ENCODE results near the gene KCTD1. TPM values are rescaled to one million over a fixed set of nuclear protein-coding genes. Genes with fewer than 3 reads are reported as not detected.

The KCTD1 gene
- total and polyA plus RNA-seq, 2 experiments from 2014 or later: 5.4 to 13.8 TPM

DNA sequence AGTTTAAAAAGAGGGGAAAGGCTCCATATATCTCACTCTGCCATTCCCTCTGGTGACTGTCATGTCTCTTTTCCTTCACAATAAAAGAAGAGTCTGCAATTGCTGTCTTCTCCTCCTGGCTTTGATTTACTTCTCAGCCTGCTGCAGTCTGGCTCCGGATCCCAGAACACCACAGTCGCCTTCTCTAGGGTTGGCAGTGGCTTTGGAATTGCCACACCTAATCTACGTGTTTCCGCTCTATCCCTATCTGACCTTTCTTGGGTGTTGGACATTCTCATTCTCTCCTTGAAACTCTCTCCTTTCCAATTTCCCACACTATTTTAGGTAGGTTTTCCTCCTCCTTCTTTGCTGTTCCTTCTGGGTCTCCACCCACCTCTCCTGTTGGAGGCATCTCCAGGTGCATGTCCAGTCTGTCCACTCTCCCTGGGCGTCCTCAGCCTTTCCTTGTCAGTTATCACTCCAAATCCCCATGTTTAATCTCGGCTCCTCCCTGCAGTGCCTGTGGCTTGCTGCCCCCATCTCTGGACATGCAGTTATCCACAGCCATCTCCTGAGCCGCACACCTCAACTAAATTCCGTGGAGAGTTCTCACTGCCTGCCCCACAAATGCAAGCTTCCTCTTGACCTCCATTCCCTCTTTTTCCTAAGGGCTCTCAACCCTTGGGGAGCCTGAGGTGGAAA lies 112.8 kb downstream of the KCTD1 start:
- Histone ChIP-seq H2AFZ (no peak overlapping the region), H3K4me2 (no peak overlapping the region), H3K4me3 (no peak overlapping the region), H3K9me3 (ENCODE audit: low read depth) (no peaks in the 10 kb centered on the region), H3K4me1 (ENCODE audit: insufficient read depth) (no peaks in the 10 kb centered on the region), H3K27me3 (no peaks in the 10 kb centered on the region), H3K79me2 (no peaks in the 10 kb centered on the region), H4K20me1 (ENCODE audit: insufficient read depth, poor library complexity, severe bottlenecking) (no peaks in the 10 kb centered on the region), H3K36me3 (replicated peaks; ENCODE audit: insufficient read depth, low read depth) (no peaks in the 10 kb centered on the region), H3K9me2 (replicated peaks; ENCODE audit: insufficient read depth) (no peaks in the 10 kb centered on the region), H3K27ac (no peak overlapping the region)
- DNase-seq (ENCODE audit: low spot score): no peak
- 84% methylated on average over 8 of the region's 8 CpGs for WGBS (ENCODE audit: low lambda C conversion rate, missing lambda C conversion rate)
- TF ChIP-seq EZH2phosphoT487 (IDR thresholded peaks at IDR 0.05; ENCODE audit: low read depth, severe bottlenecking, unreplicated experiment) (no peak), EZH2 (IDR thresholded peaks at IDR 0.05; ENCODE audit: borderline replicate concordance) (no peak)
- TF ChIP-seq, protein P1, sequence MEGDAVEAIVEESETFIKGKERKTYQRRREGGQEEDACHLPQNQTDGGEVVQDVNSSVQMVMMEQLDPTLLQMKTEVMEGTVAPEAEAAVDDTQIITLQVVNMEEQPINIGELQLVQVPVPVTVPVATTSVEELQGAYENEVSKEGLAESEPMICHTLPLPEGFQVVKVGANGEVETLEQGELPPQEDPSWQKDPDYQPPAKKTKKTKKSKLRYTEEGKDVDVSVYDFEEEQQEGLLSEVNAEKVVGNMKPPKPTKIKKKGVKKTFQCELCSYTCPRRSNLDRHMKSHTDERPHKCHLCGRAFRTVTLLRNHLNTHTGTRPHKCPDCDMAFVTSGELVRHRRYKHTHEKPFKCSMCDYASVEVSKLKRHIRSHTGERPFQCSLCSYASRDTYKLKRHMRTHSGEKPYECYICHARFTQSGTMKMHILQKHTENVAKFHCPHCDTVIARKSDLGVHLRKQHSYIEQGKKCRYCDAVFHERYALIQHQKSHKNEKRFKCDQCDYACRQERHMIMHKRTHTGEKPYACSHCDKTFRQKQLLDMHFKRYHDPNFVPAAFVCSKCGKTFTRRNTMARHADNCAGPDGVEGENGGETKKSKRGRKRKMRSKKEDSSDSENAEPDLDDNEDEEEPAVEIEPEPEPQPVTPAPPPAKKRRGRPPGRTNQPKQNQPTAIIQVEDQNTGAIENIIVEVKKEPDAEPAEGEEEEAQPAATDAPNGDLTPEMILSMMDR (IDR thresholded peaks at IDR 0.05; ENCODE audit: poor library complexity): no peak

DNA sequence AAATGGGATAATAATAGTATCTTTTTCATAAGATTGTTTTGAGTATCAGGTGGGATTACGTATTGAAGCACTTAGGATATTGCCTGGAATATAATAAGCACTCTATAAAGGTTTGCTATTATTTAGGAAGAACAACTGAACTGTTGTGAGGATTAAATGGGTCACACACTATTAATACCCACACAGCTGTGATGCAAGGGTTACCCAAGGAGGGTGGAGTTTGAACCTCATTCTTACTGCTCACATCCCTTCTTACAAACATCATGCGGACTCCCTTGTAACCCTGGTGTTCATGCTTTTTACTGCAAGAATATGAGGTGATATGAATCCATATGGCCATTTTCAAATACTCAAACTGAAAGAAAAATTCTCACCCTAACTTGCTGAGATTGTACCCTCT lies 113.5 kb downstream of the KCTD1 start:
- Histone ChIP-seq H3K9me3 (ENCODE audit: low read depth) (no peaks in the 10 kb centered on the region), H3K4me3 (no peak overlapping the region), H3K36me3 (replicated peaks; ENCODE audit: insufficient read depth, low read depth) (no peaks in the 10 kb centered on the region), H3K27ac (no peak overlapping the region), H3K4me1 (ENCODE audit: insufficient read depth) (no peaks in the 10 kb centered on the region), H3K27me3 (no peaks in the 10 kb centered on the region), H3K79me2 (no peaks in the 10 kb centered on the region), H2AFZ (no peak overlapping the region), H3K9me2 (replicated peaks; ENCODE audit: insufficient read depth) (no peaks in the 10 kb centered on the region), H3K4me2 (no peak overlapping the region), H4K20me1 (ENCODE audit: insufficient read depth, poor library complexity, severe bottlenecking) (no peaks in the 10 kb centered on the region)
- 64% methylated on average over 2 of the region's 2 CpGs for WGBS (ENCODE audit: low lambda C conversion rate, missing lambda C conversion rate)
- no peak for DNase-seq (ENCODE audit: low spot score)
- no peak for TF ChIP-seq EZH2 (IDR thresholded peaks at IDR 0.05; ENCODE audit: borderline replicate concordance)

DNA sequence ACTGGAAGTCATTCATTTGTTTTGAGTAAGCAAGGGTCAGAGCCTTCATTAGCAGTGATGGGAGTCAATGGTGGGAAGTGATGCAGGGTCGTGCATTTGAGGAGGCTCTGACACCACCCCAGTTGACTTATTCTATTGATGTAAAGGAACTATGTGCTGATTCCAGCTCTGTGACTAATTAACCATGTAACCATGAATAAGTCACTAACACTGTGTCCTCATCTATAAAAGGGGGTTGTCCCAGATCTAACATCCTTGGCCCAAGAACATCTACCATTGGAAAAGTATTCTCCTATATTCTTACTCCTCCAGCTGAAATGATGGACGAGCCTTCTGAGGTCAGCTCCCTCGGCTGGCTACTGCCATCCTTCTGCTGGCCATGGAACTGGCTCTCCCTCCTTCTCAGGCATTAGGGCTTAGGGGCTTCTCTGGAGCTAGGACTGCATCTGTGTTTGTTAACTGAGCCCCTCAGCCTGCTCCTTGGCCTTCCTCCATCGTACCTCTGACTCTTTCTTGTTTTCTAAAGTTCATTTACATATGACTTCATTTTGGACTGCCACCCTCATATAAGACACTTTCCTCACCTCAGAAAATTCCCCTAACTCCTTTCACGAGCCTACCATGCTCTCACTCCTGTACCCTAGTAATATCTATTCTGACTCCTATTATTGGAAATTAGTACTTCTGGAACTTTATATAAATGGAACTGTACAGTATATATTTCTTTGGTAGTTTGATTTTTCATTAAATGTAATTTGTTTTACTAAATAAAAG lies 115.5 kb downstream of the KCTD1 start:
- H3K4me1 ChIP-seq (ENCODE audit: insufficient read depth): no peaks in the 10 kb centered on the region
- H4K20me1 ChIP-seq (ENCODE audit: insufficient read depth, poor library complexity, severe bottlenecking): no peaks in the 10 kb centered on the region
- H2AFZ ChIP-seq: no peak overlapping the region
- H3K9me3 ChIP-seq (ENCODE audit: low read depth): no peaks in the 10 kb centered on the region
- no peak for TF ChIP-seq EZH2 (IDR thresholded peaks at IDR 0.05; ENCODE audit: borderline replicate concordance)
- TF ChIP-seq, protein P1 (IDR thresholded peaks at IDR 0.05; ENCODE audit: poor library complexity): no peak
- TF ChIP-seq EZH2phosphoT487 (IDR thresholded peaks at IDR 0.05; ENCODE audit: low read depth, severe bottlenecking, unreplicated experiment): no peak
- DNase-seq (ENCODE audit: low spot score): no peak
- H3K4me2 ChIP-seq: no peak overlapping the region
- WGBS (ENCODE audit: low lambda C conversion rate, missing lambda C conversion rate): 82% methylated on average over 5 of the region's 5 CpGs
- H3K27me3 ChIP-seq: no peaks in the 10 kb centered on the region
- no peak overlapping the region for H3K27ac ChIP-seq
- no peaks in the 10 kb centered on the region for H3K36me3 ChIP-seq (replicated peaks; ENCODE audit: insufficient read depth, low read depth)
- no peaks in the 10 kb centered on the region for H3K9me2 ChIP-seq (replicated peaks; ENCODE audit: insufficient read depth)
- H3K4me3 ChIP-seq: no peak overlapping the region
- no peaks in the 10 kb centered on the region for H3K79me2 ChIP-seq

DNA sequence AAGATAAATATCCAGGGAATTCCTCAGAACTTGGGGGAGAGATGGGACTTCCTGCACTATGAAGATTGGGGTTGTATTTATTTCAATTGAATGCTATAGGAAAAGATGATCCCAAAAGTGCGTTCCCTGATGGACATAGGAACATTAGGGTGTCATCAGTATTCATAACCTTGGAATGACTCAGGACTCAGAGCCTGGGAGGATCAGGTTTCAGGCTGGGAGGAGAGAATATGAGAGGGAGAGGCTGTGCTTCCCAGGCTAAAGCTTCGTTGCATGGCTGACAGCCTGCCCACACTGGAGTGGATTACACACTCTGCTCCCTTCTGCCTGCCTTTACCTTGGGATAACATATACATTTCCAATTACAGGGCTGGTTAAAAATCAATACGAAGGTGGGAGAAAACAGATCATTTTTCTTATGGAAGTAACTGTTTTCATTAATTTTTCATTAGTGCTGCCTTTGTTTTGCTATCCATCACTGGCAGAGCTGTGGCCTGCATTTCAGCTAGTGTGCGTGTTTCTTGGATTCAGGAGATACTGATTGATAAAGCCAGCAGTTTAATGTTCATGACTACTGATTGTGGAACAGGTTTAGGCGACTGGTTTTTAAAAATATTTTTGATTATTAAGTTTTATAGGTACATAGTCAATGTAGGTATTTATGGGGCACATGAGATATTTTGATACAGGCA lies 118.7 kb downstream of the KCTD1 start:
- H3K4me3 ChIP-seq: no peak overlapping the region
- H3K4me1 ChIP-seq (ENCODE audit: insufficient read depth): no peaks in the 10 kb centered on the region
- no peak overlapping the region for H3K27ac ChIP-seq
- H3K36me3 ChIP-seq (replicated peaks; ENCODE audit: insufficient read depth, low read depth): no peaks in the 10 kb centered on the region
- peak; percentile 62 for DNase-seq (ENCODE audit: low spot score)
- H3K9me2 ChIP-seq (replicated peaks; ENCODE audit: insufficient read depth): no peaks in the 10 kb centered on the region
- H3K79me2 ChIP-seq: no peaks in the 10 kb centered on the region
- TF ChIP-seq, protein P1 (IDR thresholded peaks at IDR 0.05; ENCODE audit: poor library complexity): no peak
- TF ChIP-seq EZH2 (IDR thresholded peaks at IDR 0.05; ENCODE audit: borderline replicate concordance): no peak
- TF ChIP-seq EZH2phosphoT487 (IDR thresholded peaks at IDR 0.05; ENCODE audit: low read depth, severe bottlenecking, unreplicated experiment): no peak
- H3K9me3 ChIP-seq (ENCODE audit: low read depth): no peaks in the 10 kb centered on the region
- H2AFZ ChIP-seq: no peak overlapping the region
- WGBS (ENCODE audit: low lambda C conversion rate, missing lambda C conversion rate): 49% methylated on average over 5 of the region's 5 CpGs
- H3K4me2 ChIP-seq: no peak overlapping the region
- no peaks in the 10 kb centered on the region for H4K20me1 ChIP-seq (ENCODE audit: insufficient read depth, poor library complexity, severe bottlenecking)
- H3K27me3 ChIP-seq: no peaks in the 10 kb centered on the region
